Cardiac muscle cell (in vitro differentiated cells and primary cell): ENCODE measurements around the gene UQCC3. TPM values are rescaled to one million over a fixed set of nuclear protein-coding genes. Genes with fewer than 3 reads are reported as not detected.
A peak's percentile ranks its signal among the peaks of the same experiment; 100 is the strongest.
"Not testable (repeated sequence)": the region's sequence is repeated elsewhere in the genome, so short reads cannot be mapped to it uniquely, and the experiment has no call there.

Experiments used
- DNase-seq, 2 donors: peaks; one replicate each; pipeline versions ENCODE4 v3.0.0 to v3.0.0-alpha.2; 2010 to 2017; ENCODE audit warnings: low read depth in 1 of 2, low spot score in 1 of 2
- H3K27ac ChIP-seq: fragments of 200-600 bp; sonication (generic); 2 replicates; pipeline ENCODE4 v1.5.1; 2016
- H3K27me3 ChIP-seq: fragments of 200-600 bp; sonication (generic); 2 replicates; pipeline ENCODE4 v1.6.0; 2016; ENCODE audit warnings: control low read depth
- H3K36me3 ChIP-seq: fragments of 200-600 bp; sonication (generic); 2 replicates; pipeline ENCODE4 v1.5.1; 2016; ENCODE audit warnings: control low read depth
- H3K4me1 ChIP-seq: fragments of 200-600 bp; sonication (generic); 2 replicates; pipeline ENCODE4 v1.8.1; 2017; ENCODE audit warnings: low read depth, mild to moderate bottlenecking, mixed run types
- H3K4me3 ChIP-seq: fragments of 200-600 bp; sonication (generic); 2 replicates; pipeline ENCODE4 v1.5.1; 2016; ENCODE audit warnings: mild to moderate bottlenecking
- H3K9me3 ChIP-seq: fragments of 200-600 bp; sonication (generic); 2 replicates; pipeline ENCODE4 v1.5.1; 2017; ENCODE audit warnings: low read depth, mild to moderate bottlenecking, control low read depth
- CTCF ChIP-seq: IDR thresholded peaks from 2 replicates; pipeline ENCODE4 v1.5.1; 2012; ENCODE audit warnings: low read depth, mild to moderate bottlenecking, low read length
- polyA plus RNA-seq: library from polyadenylated mRNA; unstranded; fragments of >200 nt; fragmentation: Nextera tagmentation; extraction: Ambion mirVana; gene quantifications from 2 replicates; pipeline ENCODE4 v1.2.1, GENCODE V29; 2016
- total RNA-seq: library from RNA; depleted of rRNA; stranded (reverse); fragments of >200 nt; gene quantifications from 2 replicates; pipeline ENCODE4 v1.2.3, GENCODE V29; 2016

Gene UQCC3
- total and polyA plus RNA-seq, 2 experiments from 2014 or later = 13.0 to 32.3 TPM

GRCh38 chr11:62648967-62649364 lies 22.5 kb upstream of the UQCC3 start:
- Histone ChIP-seq H3K27me3 (no peaks in the 10 kb centered on the region), H3K36me3 (peaks cover 15% of the 10 kb centered on the region)
- TF ChIP-seq CTCF = no peak

GRCh38 chr11:62649486-62649885 lies 22.0 kb upstream of the UQCC3 start:
- TF ChIP-seq CTCF = no peak
- H3K27ac ChIP-seq = no peak overlapping the region
- DNase-seq = no peak
- peaks cover 15% of the 10 kb centered on the region for H3K36me3 ChIP-seq
- H3K9me3 ChIP-seq = no peaks in the 10 kb centered on the region
- no peaks in the 10 kb centered on the region for H3K27me3 ChIP-seq
- H3K4me3 ChIP-seq = no peak overlapping the region
- peaks cover 4% of the 10 kb centered on the region for H3K4me1 ChIP-seq

More at GRCh38 chr11:62648967-62649364, 22.5 kb upstream of the UQCC3 start:
- no peak overlapping the region for H3K4me3 ChIP-seq
- H3K9me3 ChIP-seq = no peaks in the 10 kb centered on the region
- H3K27ac ChIP-seq = no peak overlapping the region
- H3K4me1 ChIP-seq = peaks cover 4% of the 10 kb centered on the region
- no peak for DNase-seq

DNA sequence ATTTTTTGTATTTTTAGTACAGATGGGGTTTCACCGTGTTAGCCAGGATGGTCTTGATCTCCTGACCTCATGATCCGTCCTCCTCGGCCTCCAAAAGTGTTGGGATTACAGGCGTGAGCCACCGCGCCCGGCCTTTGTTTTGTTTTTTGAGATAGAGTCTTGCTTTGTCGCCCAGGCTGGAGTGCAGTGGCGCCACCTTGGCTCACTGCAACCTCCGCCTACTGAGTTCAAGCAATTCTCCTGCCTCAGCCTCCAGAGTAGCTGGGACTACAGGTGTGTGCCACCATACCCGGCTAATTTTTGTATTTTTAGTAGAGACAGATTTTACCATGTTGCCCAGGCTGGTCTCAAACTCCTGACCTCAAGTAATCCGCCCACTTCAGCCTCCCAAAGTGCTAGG lies 21.2 kb upstream of the UQCC3 start:
- not testable (repeated sequence) for H3K27me3 ChIP-seq, DNase-seq, H3K4me1 ChIP-seq, H3K4me3 ChIP-seq, H3K27ac ChIP-seq, H3K9me3 ChIP-seq
- H3K36me3 ChIP-seq = peaks cover 15% of the 10 kb centered on the region

DNA sequence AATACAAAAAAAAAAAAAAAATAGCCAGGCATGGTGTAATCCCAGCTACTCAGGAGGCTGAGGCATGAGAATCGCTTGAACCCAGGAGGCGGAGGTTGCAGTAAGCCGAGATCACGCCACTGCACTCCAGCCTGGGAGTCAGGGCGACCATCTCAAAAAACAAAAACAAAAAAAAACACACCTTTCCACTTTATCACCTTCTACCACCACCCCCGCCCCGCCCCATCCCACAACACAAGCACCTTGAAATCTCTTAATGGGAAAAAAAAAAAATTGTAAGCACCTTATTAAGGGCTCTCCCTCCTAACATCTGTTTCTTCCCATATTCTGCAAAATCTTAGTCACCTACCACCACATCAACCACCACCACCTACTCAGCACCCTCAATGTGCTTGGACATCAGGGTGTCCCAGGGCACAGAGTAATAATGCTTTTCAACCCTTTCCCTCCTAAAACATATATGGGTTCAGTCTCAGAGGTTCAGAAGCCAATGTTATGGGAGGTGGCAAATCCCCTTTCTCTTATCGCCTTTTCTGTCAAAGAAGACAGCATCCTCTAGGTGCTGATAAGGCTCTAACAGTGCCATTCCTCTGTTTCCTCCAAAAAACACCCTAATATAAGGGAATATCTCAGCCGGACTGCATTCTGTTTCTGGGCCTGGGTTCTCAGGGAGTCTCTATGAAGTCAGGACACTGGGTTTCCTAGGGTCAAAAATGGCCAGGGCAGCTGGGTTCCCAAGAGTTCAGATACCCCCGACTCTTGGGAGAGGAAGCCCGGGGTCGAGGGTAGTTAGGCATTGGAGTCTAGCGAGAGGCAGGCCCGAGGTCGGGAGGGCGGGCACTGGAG lies 19.1 kb upstream of the UQCC3 start:
- no peaks in the 10 kb centered on the region for H3K9me3 ChIP-seq
- peak overlapping the region; percentile 90 for H3K27ac ChIP-seq
- H3K4me3 ChIP-seq = peak overlapping the region; percentile 69
- no peak for TF ChIP-seq CTCF
- no peak for DNase-seq
- H3K4me1 ChIP-seq = no peaks in the 10 kb centered on the region
- H3K36me3 ChIP-seq = peaks cover 15% of the 10 kb centered on the region
- H3K27me3 ChIP-seq = no peaks in the 10 kb centered on the region

DNA sequence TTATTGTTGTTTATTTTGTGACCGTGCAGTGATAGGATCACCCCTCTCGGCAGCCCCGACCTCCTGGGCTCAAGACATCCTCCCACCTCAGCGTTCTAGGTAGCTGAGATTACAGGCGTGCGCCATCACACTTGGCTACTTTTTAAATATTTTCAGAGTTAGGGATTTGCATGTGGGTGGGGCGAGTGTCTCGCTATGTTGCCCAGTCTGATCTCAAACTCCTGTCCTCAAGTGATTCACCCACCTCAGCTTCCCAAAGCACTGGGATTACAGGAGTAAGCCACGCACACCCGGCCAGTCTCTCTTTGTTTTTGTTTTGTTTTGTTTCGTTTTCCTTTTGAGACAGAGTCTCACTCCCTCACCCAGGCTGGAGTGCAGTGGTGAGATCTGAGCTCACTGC lies 17.2 kb upstream of the UQCC3 start:
- H3K9me3 ChIP-seq = no peaks in the 10 kb centered on the region
- no peak for DNase-seq
- H3K27me3 ChIP-seq = no peaks in the 10 kb centered on the region
- H3K4me3 ChIP-seq = no peak overlapping the region
- H3K4me1 ChIP-seq = no peaks in the 10 kb centered on the region
- H3K27ac ChIP-seq = no peak overlapping the region
- peaks cover 5% of the 10 kb centered on the region for H3K36me3 ChIP-seq
- no peak for TF ChIP-seq CTCF

DNA sequence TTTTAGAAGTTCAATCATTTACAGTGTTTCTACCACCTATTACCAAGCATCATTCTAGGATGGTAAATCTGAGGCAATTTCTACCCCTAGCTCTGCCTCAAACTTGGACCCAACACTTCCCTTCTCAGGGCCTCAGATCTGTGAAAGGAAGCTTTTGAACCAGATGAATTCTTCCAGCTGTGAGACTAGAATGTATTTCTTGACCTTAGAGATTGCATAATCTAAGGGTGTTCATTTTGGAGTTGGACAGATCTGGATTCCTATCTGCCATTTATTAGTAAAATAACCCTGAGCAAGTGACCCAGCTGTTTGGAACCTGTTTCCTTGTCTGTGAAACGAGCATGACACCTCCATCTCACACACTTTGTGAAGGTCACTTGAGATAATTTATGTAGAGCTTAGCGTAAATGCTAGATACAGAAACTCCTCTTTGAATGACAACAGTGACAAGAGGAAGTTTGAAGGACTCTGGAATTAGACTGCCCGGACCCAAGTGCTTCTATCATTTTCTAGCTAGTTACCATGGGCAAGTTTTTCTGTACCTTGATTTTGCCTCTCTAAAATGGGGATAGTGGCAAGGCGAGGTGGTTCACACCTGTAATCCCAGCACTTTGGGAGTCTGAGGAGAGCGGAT lies 14.6 kb upstream of the UQCC3 start:
- H3K27me3 ChIP-seq = no peaks in the 10 kb centered on the region
- TF ChIP-seq CTCF = no peak
- DNase-seq = peak in 1 of 2 donors; percentile 6
- no peak overlapping the region for H3K4me3 ChIP-seq
- H3K27ac ChIP-seq = peak overlapping the region; percentile 74
- no peaks in the 10 kb centered on the region for H3K4me1 ChIP-seq
- H3K9me3 ChIP-seq = no peaks in the 10 kb centered on the region
- no peaks in the 10 kb centered on the region for H3K36me3 ChIP-seq
